CD4-positive, alpha-beta memory T cell (primary cell): Measurements from ENCODE around the gene COBLL1. TPM values are rescaled to one million over a fixed set of nuclear protein-coding genes. Genes with fewer than 3 reads are reported as not detected.

Source experiments
- CTCF ChIA-PET: fragments of 350-600 bp; sonication (Branson Sonifier 250); formaldehyde crosslinking; loops from one replicate; lab custom pipeline; 2021; ENCODE audit warnings: inconsistent platforms; ENCODE audit not compliant: partially characterized antibody; lab: Charles Lee
- POLR2A ChIA-PET: fragments of 350-600 bp; sonication (Branson Sonifier 250); formaldehyde crosslinking; loops from one replicate; lab custom pipeline; 2021; ENCODE audit not compliant: partially characterized antibody; lab: Charles Lee
- DNase-seq, 5 donors: peaks; one replicate each; pipeline versions ENCODE4 v3.0.0 to v3.0.0-alpha.2; 2020 to 2022; ENCODE audit warnings: mixed read lengths in 1 of 5
- H3K27ac ChIP-seq: one replicate; pipeline ENCODE4 v1.7.0; 2013; ENCODE audit warnings: low read depth, low read length
- H3K27me3 ChIP-seq: 2 replicates; pipeline ENCODE4 v1.7.0; 2013; ENCODE audit warnings: mild to moderate bottlenecking, low read length, moderate library complexity; ENCODE audit not compliant: insufficient read depth
- H3K36me3 ChIP-seq: 2 replicates; pipeline ENCODE4 v1.7.0; 2013; ENCODE audit warnings: mild to moderate bottlenecking, low read length, moderate library complexity; ENCODE audit not compliant: insufficient read depth
- H3K4me1 ChIP-seq: 2 replicates; pipeline ENCODE4 v1.7.0; 2013; ENCODE audit warnings: mild to moderate bottlenecking, low read length, moderate library complexity; ENCODE audit not compliant: insufficient read depth
- H3K4me3 ChIP-seq, 2 donors: one replicate each; pipeline ENCODE4 v1.7.0; 2013; ENCODE audit warnings: low read length in 2 of 2, mild to moderate bottlenecking in 1 of 2
- H3K9me3 ChIP-seq, 2 donors: one replicate each; pipeline ENCODE4 v1.7.0; 2013; ENCODE audit warnings: low read length in 2 of 2, control low read depth in 1 of 2; ENCODE audit not compliant: control insufficient read depth in 1 of 2
- H3K27ac Mint-ChIP-seq, 7 donors: one replicate each; pipeline ENCODE4 v1.8.0; 2020 to 2021; ENCODE audit warnings: mixed read lengths in 7 of 7, mild to moderate bottlenecking in 6 of 7, inconsistent platforms in 3 of 7, moderate library complexity in 3 of 7
- H3K27me3 Mint-ChIP-seq, 2 donors: one replicate each; pipeline ENCODE4 v1.8.0; 2020 to 2021; ENCODE audit warnings: mixed read lengths in 2 of 2
- H3K36me3 Mint-ChIP-seq, 2 donors: one replicate each; pipeline ENCODE4 v1.8.0; 2020 to 2021; ENCODE audit warnings: mixed read lengths in 2 of 2, inconsistent platforms in 1 of 2, mild to moderate bottlenecking in 1 of 2
- H3K4me1 Mint-ChIP-seq, 4 donors: one replicate each; pipeline ENCODE4 v1.8.0; 2020 to 2021; ENCODE audit warnings: mixed read lengths in 4 of 4, mild to moderate bottlenecking in 1 of 4
- H3K4me3 Mint-ChIP-seq, 8 donors: one replicate each; pipeline ENCODE4 v1.8.0; 2020 to 2021; ENCODE audit warnings: mixed read lengths in 8 of 8, mild to moderate bottlenecking in 7 of 8, moderate library complexity in 6 of 8, inconsistent platforms in 3 of 8
- H3K9me3 Mint-ChIP-seq, 8 donors: one replicate each; pipeline ENCODE4 v1.8.0; 2020 to 2021; ENCODE audit warnings: mixed read lengths in 8 of 8, mild to moderate bottlenecking in 5 of 8, inconsistent platforms in 3 of 8, moderate library complexity in 1 of 8
- intact Hi-C: fragments of 100-400 bp; cut with micrococcal nuclease; formaldehyde crosslinking; loops from one replicate; pipeline ENCODE4 v1.15.1; 2023
- polyA plus RNA-seq, 2 donors: library from polyadenylated mRNA; unstranded; fragments of 300-500 nt; fragmentation: Illumina TruSeq; gene quantifications; one replicate each; pipeline ENCODE4 v1.2.3, GENCODE V29; 2021
- total RNA-seq, 2 experiments: library from RNA; stranded (reverse); gene quantifications; one replicate each; pipeline ENCODE4 v1.2.3, GENCODE V29; 2021

The COBLL1 gene
- total and polyA plus RNA-seq, 4 experiments from 2014 or later = 0.42 TPM; not detected in 3

DNA sequence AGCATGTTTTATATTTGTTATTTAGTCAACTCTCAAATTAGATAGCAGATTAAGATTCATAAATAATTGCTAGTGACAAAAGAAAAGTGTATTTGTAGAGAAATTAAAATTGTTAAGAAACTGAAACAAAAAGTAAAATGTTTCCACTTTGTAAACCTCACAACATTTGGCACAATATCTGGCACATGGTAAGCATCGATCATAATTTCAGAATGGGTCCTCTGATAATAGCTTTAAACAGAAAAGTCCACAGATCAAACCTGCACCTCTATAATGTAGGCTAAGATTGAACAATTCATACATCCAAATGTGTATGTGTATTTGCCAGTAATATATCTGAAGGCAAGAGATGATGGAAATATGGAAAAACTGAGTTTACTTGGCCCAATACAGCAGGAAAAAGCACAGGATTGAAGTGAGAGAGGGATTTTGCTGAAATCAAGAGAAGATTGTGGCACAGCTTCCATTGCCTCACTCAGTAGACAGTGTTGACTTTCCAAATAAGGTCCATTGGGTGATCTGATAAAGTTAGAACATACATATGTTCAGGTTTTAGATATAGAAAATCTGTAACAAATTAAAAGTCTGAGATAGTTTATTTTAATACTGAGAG, 39.4 kb downstream of the COBLL1 start:
- Mint-ChIP-seq H3K4me3 (no peak overlapping the region), H3K27ac (no peak overlapping the region), H3K27me3 (no peaks in the 10 kb centered on the region), H3K36me3 (no peaks in the 10 kb centered on the region), H3K4me1 (no peaks in the 10 kb centered on the region), H3K9me3 (peaks cover 0 to 4% (median 0%) of the 10 kb centered on the region in 8 donors)
- no peak for DNase-seq
- ChIA-PET CTCF (no interaction called here), POLR2A (no interaction called here)
- no peak overlapping the region for H3K4me3 ChIP-seq
- no peak overlapping the region for H3K27ac ChIP-seq
- intact Hi-C loops = no loop called here
- H3K36me3 ChIP-seq = no peaks in the 10 kb centered on the region
- H3K27me3 ChIP-seq = no peaks in the 10 kb centered on the region
- no peaks in the 10 kb centered on the region for H3K4me1 ChIP-seq
- no peaks in the 10 kb centered on the region for H3K9me3 ChIP-seq

DNA sequence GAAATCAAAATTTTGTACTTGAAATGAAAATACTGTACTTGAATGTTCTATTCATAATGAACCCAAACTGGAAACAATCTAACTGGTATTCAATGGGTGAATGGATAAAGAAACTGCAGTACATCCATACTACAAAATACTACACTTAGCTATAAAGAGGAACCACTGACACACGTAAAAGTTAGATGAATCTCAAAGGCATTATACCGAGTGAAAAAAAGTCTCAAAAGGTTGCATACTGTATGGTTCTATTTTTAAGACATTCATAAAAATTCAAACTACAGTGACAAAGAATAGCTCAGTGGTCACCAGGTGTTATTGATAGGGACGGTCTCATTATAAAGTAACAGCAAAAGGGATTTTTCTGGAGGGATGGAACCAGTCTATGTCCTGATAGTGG, 41.1 kb downstream of the COBLL1 start:
- H3K9me3 ChIP-seq = no peaks in the 10 kb centered on the region
- H3K27ac Mint-ChIP-seq = no peak overlapping the region
- no peaks in the 10 kb centered on the region for H3K27me3 ChIP-seq
- peaks cover 0 to 5% (median 0%) of the 10 kb centered on the region in 8 donors for H3K9me3 Mint-ChIP-seq
- no peak overlapping the region for H3K4me3 ChIP-seq
- no peak overlapping the region for H3K4me3 Mint-ChIP-seq
- no peaks in the 10 kb centered on the region for H3K36me3 ChIP-seq
- no peak overlapping the region for H3K27ac ChIP-seq
- no peak for DNase-seq
- POLR2A ChIA-PET = no interaction called here
- CTCF ChIA-PET = no interaction called here
- no peaks in the 10 kb centered on the region for H3K36me3 Mint-ChIP-seq
- intact Hi-C loops = no loop called here
- no peaks in the 10 kb centered on the region for H3K4me1 ChIP-seq
- no peaks in the 10 kb centered on the region for H3K27me3 Mint-ChIP-seq
- H3K4me1 Mint-ChIP-seq = no peaks in the 10 kb centered on the region

DNA sequence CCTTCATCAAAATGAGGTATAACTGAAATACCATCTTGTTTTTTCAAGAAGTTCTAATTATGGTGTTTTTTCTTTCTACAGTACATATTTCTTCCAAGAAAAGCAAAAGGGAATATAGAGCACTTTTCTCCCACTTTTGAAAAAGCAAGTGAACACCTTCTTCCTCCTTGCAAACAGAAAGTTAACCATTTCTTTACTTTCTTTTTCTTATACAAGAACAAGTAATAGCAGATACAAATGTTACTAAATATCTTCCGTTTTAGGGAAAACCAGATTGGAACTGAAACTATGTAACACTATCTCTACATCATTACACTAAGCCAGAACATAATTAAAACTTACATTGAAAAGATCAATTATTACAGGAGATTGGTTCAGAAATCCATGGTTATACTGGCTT, 44.0 kb downstream of the COBLL1 start:
- H3K36me3 Mint-ChIP-seq = no peaks in the 10 kb centered on the region
- Histone ChIP-seq H3K36me3 (no peaks in the 10 kb centered on the region), H3K4me1 (no peaks in the 10 kb centered on the region), H3K9me3 (no peaks in the 10 kb centered on the region), H3K27me3 (no peaks in the 10 kb centered on the region), H3K4me3 (no peak overlapping the region), H3K27ac (no peak overlapping the region)
- no peak for DNase-seq
- H3K27me3 Mint-ChIP-seq = no peaks in the 10 kb centered on the region
- intact Hi-C loops = no loop called here
- H3K4me1 Mint-ChIP-seq = no peaks in the 10 kb centered on the region
- CTCF ChIA-PET = no interaction called here
- H3K9me3 Mint-ChIP-seq = peaks cover 0 to 5% (median 0%) of the 10 kb centered on the region in 8 donors
- POLR2A ChIA-PET = interaction anchor here (1.0 kb wide), 1 partner anchor 10 kb away, joined by 3 read pairs; no protein-coding TSS in a partner anchor
- H3K27ac Mint-ChIP-seq = no peak overlapping the region
- H3K4me3 Mint-ChIP-seq = no peak overlapping the region

DNA sequence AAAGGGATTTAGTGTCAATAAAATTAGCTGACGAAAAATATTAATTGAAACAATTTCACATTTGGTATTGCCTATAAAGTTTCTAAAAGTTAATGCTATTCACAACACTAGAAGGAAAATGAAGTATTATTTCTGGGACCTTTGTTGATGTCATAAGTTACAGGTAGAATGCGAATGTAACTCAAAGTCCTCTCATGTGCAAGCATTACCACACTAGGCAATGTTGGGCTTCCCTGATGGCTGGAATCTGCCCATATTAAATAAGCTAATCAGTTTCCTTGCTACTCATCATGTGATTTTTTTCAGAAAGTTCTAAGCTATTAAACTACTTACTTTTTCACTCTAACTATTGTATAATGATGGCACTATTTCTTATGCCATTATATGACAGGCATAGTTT, 44.6 kb downstream of the COBLL1 start:
- H3K27me3 Mint-ChIP-seq = no peaks in the 10 kb centered on the region
- Histone ChIP-seq H3K27ac (no peak overlapping the region), H3K4me1 (no peaks in the 10 kb centered on the region), H3K4me3 (no peak overlapping the region), H3K27me3 (no peaks in the 10 kb centered on the region), H3K9me3 (no peaks in the 10 kb centered on the region), H3K36me3 (no peaks in the 10 kb centered on the region)
- DNase-seq = no peak
- H3K27ac Mint-ChIP-seq = no peak overlapping the region
- intact Hi-C loops = no loop called here
- no peak overlapping the region for H3K4me3 Mint-ChIP-seq
- no peaks in the 10 kb centered on the region for H3K4me1 Mint-ChIP-seq
- POLR2A ChIA-PET = interaction anchor here (1.0 kb wide), 1 partner anchor 9 kb away, joined by 3 read pairs; no protein-coding TSS in a partner anchor
- H3K9me3 Mint-ChIP-seq = peaks cover 0 to 5% (median 0%) of the 10 kb centered on the region in 8 donors
- CTCF ChIA-PET = no interaction called here
- no peaks in the 10 kb centered on the region for H3K36me3 Mint-ChIP-seq

DNA sequence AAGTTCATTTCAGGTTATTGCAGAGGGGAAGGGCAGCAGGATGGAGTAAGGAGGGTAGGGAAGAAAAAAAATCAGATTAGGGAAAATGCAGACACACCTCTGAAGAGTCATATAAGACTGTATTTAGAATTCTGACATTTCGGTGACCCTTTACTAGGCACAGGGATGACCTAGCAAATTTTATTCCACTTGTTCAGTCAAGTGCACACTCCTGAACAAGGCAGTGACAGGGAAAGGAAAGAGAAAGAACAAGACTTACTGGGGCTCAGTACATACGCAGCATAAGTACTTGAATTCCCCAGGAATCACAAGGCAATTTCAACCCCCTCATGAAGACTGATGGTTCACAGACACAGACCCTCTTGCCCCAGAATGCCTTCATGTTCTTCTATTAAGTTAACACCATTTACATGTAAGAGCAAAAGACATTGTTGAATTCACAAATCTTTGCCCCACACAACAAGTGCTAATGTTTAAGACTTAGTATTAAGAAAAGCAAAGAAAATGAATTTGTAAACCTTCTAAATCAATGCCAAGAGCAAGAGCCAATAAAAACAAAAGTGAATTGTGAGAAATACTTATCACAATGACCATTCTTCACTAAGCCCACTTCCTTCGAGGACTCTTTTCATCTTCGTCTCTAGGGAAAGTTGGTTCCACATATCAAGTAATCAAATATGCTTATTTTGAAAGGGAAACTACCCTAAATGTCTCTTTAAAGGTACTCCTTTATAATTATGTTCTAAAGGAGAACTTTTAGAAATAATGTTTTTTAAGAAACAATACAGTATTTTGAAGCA, 47.0 kb downstream of the COBLL1 start:
- H3K27me3 Mint-ChIP-seq = no peaks in the 10 kb centered on the region
- Histone ChIP-seq H3K36me3 (no peaks in the 10 kb centered on the region), H3K27me3 (no peaks in the 10 kb centered on the region), H3K9me3 (no peaks in the 10 kb centered on the region), H3K4me1 (no peaks in the 10 kb centered on the region), H3K27ac (no peak overlapping the region), H3K4me3 (no peak overlapping the region)
- POLR2A ChIA-PET = no interaction called here
- H3K27ac Mint-ChIP-seq = no peak overlapping the region
- H3K4me3 Mint-ChIP-seq = no peak overlapping the region
- CTCF ChIA-PET = no interaction called here
- DNase-seq = no peak
- H3K4me1 Mint-ChIP-seq = no peaks in the 10 kb centered on the region
- intact Hi-C loops = no loop called here
- peaks cover 0 to 5% (median 0%) of the 10 kb centered on the region in 8 donors for H3K9me3 Mint-ChIP-seq
- no peaks in the 10 kb centered on the region for H3K36me3 Mint-ChIP-seq

DNA sequence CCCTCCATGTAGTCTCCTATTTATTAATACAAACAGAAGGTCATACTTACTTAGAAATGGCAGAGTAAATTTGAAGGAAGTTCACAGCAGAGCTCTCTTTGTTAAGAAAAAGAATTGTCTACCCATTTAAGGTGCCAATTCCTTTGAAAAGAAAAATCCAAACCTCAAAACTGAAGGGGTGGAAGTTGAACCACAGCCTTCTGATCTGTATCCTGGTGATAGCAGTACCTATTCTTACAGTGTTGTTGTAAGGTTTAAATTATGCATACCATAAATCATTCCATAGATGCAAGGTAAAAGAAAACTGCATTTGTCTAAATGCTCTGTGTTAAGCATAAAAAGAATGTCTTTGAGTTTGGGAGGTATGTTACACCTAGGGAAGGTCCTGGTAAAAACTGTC, 47.6 kb downstream of the COBLL1 start:
- H3K36me3 ChIP-seq = no peaks in the 10 kb centered on the region
- CTCF ChIA-PET = no interaction called here
- peaks cover 0 to 3% of the 10 kb centered on the region in 2 donors for H3K27me3 Mint-ChIP-seq
- H3K4me1 ChIP-seq = no peaks in the 10 kb centered on the region
- H3K4me1 Mint-ChIP-seq = no peaks in the 10 kb centered on the region
- POLR2A ChIA-PET = no interaction called here
- peaks cover 0 to 5% (median 0%) of the 10 kb centered on the region in 8 donors for H3K9me3 Mint-ChIP-seq
- H3K27me3 ChIP-seq = no peaks in the 10 kb centered on the region
- no peak overlapping the region for H3K27ac ChIP-seq
- H3K9me3 ChIP-seq = no peaks in the 10 kb centered on the region
- intact Hi-C loops = no loop called here
- H3K27ac Mint-ChIP-seq = no peak overlapping the region
- no peak overlapping the region for H3K4me3 ChIP-seq
- no peaks in the 10 kb centered on the region for H3K36me3 Mint-ChIP-seq
- no peak overlapping the region for H3K4me3 Mint-ChIP-seq
- DNase-seq = no peak

DNA sequence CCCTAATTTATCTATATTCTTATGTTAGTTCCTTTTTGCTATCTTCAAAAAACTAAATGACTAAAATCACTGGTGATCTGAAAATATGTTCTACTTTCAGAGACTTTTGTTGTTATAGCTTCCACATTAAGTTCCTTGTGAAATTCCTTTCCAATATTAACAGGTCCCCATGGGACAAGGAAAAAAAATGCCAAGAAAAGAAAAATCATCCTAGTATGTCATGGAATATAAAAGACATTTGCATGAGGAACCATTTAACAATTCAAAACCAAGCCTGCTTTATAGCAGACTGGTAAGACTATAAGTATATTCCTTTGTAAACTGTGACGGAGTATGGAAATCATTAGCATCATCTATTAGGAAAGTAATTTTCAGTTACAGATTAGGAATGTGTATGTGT, 48.1 kb downstream of the COBLL1 start:
- H3K9me3 Mint-ChIP-seq = peaks cover 0 to 5% (median 0%) of the 10 kb centered on the region in 8 donors
- Histone ChIP-seq H3K27ac (no peak overlapping the region), H3K27me3 (no peaks in the 10 kb centered on the region), H3K4me1 (no peaks in the 10 kb centered on the region), H3K4me3 (no peak overlapping the region), H3K36me3 (no peaks in the 10 kb centered on the region), H3K9me3 (no peaks in the 10 kb centered on the region)
- no peaks in the 10 kb centered on the region for H3K4me1 Mint-ChIP-seq
- H3K36me3 Mint-ChIP-seq = no peaks in the 10 kb centered on the region
- ChIA-PET POLR2A (no interaction called here), CTCF (no interaction called here)
- peaks cover 0 to 4% of the 10 kb centered on the region in 2 donors for H3K27me3 Mint-ChIP-seq
- H3K27ac Mint-ChIP-seq = no peak overlapping the region
- intact Hi-C loops = no loop called here
- DNase-seq = no peak
- no peak overlapping the region for H3K4me3 Mint-ChIP-seq
